ENCODE measurements around the gene TAF1B.

TAF1B gene

GRCh38 chr2:9939587-9940485 lies 96.6 kb downstream of the TAF1B start:
- no peak for DNase-seq (ENCODE audit: low read depth, low spot score)

DNA sequence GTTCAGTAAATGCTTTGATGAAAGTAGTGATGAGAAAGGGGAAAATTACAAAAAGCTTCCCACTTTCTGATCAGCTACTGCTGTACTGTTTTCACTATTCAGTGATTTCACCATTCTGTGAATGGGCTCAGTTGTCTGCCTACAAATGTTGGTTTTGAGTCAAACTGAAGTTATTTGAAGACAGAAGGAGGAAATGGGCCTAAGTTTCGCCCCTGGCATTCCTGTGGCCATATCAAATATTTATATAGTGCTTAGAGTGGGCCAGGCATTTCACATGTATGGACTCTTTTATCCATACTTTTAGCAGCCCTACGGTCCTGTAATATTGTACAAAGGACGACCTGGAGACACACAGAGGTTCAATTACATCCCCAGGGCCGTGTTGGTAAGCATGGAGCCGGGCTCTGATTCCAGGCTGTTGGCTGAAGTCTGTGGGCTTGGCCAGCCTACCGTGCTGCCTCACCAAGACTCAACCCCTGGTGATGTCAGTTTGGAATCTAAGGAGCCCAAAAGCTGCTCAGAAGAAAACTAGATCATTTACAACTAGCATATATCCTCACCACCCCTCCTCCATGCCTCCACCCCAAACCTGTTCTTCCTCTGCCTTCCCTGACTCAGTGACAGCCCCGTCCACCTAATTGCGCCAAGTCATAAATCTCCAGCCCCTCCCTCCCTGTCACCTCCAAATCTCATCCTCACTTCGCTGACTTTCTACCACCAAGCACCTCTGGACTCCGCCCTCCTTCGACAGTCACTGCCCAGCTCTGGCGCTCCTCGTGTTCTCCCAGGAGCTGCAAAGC lies 98.1 kb downstream of the TAF1B start:
- peak; percentile 83 for DNase-seq (ENCODE audit: low read depth, low spot score)

- DNase-seq (ENCODE audit: low read depth, low spot score), result no peak
Observed at GRCh38 chr2:9941996-9942390, 98.7 kb downstream of the TAF1B start.

GRCh38 chr2:9944330-9944758 lies 101.1 kb downstream of the TAF1B start:
- no peak for DNase-seq (ENCODE audit: low read depth, low spot score)

GRCh38 chr2:9945596-9945995 lies 102.3 kb downstream of the TAF1B start:
- no peak for DNase-seq (ENCODE audit: low read depth, low spot score)

DNA sequence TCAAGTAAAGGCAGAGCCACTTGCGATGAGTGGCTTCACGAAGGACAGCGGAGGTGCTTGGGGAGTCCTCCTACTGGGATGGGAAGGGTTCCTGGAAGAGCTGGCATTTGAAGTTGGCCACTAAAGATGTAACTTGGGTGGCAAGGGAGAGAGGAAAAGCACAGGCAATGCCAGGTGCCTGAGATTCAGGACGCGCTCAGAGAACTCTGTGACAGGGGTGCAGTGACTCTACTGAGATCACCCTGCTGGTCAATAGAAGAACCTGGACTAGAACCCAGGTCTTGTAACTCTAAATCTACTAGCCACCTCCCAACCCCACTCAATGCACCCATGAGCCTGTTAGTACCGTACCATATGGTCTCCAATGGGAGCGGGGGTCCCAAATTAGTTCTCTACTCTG lies 102.8 kb downstream of the TAF1B start:
- DNase-seq (ENCODE audit: low read depth, low spot score), result no peak

- DNase-seq (ENCODE audit: low read depth, low spot score), result no peak
Observed at GRCh38 chr2:9946818-9947217, 103.5 kb downstream of the TAF1B start.

GRCh38 chr2:9948721-9949120 lies 105.4 kb downstream of the TAF1B start:
- DNase-seq (ENCODE audit: low read depth, low spot score), result no peak

- no peak for DNase-seq (ENCODE audit: low read depth, low spot score)
Observed at GRCh38 chr2:9949239-9949991, 106.1 kb downstream of the TAF1B start.

- no peak for DNase-seq (ENCODE audit: low read depth, low spot score)
Observed at GRCh38 chr2:9949992-9950520, 106.8 kb downstream of the TAF1B start.

DNA sequence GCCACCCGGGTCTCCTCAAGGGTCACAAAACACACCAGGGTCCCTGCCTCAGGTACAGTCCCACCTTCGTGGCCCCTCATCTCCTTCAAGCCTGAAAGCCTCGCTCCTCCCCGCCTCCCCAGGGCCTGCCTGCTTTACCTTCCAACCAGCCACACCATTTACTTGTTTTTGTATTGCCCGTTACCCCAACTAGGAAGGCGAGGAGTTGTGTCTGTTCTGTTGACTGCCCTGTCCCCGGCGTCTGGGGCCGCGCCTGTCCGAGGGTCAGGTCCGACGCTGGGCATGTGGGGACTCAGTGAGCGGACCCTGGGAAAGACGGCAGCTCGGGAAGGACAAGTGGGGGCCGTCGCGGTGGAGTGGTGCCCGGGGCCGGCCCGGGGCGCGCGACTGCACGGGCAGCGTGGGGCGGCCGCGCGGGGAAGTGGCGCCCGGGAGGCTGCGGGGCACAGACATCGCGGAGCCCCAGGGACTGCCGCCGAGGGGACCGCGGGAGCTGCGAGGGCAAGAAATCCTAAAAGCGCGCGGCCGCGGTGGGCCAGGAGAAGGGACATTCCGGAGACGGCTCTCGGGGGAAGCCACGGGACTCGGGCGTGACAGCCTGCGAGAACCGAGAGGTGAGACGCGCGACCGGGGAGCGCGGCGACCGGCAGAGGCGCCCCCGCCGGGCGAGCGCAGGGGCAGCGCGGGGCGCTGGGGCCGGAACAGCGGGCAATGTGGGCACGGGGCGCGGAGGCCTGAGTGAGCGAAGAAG lies 107.4 kb downstream of the TAF1B start:
- no peak for DNase-seq (ENCODE audit: low read depth, low spot score)

DNA sequence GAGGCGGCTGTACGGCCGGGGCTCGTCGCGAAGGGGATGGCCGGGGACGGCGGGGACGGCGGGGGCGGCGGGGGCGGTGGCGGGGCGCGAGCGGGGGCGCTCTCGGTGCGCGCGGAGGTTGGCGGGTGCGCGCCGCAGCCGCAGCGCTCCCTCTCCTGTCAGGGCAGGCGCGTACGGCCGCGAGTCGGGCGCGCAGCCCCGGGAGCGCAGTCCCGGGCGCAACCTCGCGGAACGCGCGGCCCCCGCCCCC lies 107.9 kb downstream of the TAF1B start:
- no peak for DNase-seq (ENCODE audit: low read depth, low spot score)

GRCh38 chr2:9951522-9952285 lies 108.4 kb downstream of the TAF1B start, which contains the start of gene GRHL1:
Gene GRHL1, plus strand, starts transcription at chr2:9951693. Its CDS starts 141 bp downstream, at chr2:9951834.
- peak; percentile 95 for DNase-seq (ENCODE audit: low read depth, low spot score)

GRCh38 chr2:9952286-9952737 lies 109.0 kb downstream of the TAF1B start:
- DNase-seq (ENCODE audit: low read depth, low spot score), result no peak

GRCh38 chr2:9952856-9953503 lies 109.7 kb downstream of the TAF1B start:
- no peak for DNase-seq (ENCODE audit: low read depth, low spot score)

DNA sequence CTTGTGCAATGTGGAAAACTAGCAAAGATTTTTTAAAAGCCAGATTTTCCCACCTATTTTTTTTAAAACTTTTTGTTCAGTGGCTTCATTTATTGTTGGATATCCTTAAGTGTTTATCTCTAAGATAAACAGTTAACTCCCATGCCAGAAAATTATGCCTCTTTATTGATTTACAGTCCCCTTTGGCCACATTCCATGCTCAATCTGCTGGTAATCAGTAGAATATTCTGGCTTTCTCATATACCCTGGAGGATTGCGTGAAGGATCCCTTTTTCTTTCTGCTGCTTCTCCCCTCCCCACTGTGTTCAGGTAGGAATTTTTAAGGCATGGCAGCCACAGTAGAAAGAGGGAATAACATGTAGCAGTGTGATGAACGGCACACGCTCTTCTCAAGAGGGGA lies 110.9 kb downstream of the TAF1B start:
- DNase-seq (ENCODE audit: low read depth, low spot score), result no peak

GRCh38 chr2:9958057-9958456 lies 114.8 kb downstream of the TAF1B start:
- DNase-seq (ENCODE audit: low read depth, low spot score), result no peak

DNA sequence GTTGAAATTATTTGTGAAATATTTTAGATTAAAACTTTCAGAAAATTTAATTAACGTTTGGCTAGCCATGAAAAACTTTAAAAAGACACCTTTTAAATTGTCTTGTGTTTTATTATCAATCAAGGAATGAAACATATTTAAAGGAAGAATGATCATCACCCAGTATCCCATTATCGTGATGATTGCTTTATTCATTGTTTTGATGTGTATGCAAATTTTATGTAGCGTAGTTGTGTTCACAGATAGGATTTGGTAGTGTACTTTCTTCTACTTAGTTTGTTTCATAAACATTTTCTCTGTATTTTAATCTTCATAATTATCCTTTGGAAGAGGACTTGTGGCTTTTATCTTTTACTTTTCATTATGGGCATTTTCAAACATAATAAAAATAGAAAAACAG lies 116.0 kb downstream of the TAF1B start:
- no peak for DNase-seq (ENCODE audit: low read depth, low spot score)

- no peak for DNase-seq (ENCODE audit: low read depth, low spot score)
Observed at GRCh38 chr2:9961013-9961412, 117.7 kb downstream of the TAF1B start.

Data from ELF-1 (cell line).